HepG2 (cell line): ENCODE measurements around the gene NFILZ. TPM values are rescaled to one million over a fixed set of nuclear protein-coding genes. Genes with fewer than 3 reads are reported as not detected.

Experiments used
- BRCA1 ChIP-seq: sonication (generic); formaldehyde crosslinking; IDR thresholded peaks from 2 replicates; pipeline ENCODE4 v1.4.0; 2020; ENCODE audit warnings: missing genetic modification reagents
- CBX1 ChIP-seq: IDR thresholded peaks from one replicate; pipeline ENCODE4 v1.6.1; 2016; ENCODE audit warnings: antibody characterized with exemption, low read depth
- FOSL2 ChIP-seq: sonication (generic); formaldehyde crosslinking; IDR thresholded peaks from 2 replicates; pipeline ENCODE4 v1.4.0; 2020; ENCODE audit warnings: missing genetic modification reagents
- FOXC1 ChIP-seq: sonication (generic); formaldehyde crosslinking; IDR thresholded peaks from 2 replicates; pipeline ENCODE4 v1.8.0; 2022; ENCODE audit warnings: mild to moderate bottlenecking, missing genetic modification reagents, borderline replicate concordance
- HNRNPLL ChIP-seq: fragments of 200-400 bp; formaldehyde crosslinking; IDR thresholded peaks from 2 replicates; pipeline ENCODE4 v1.6.1; 2017; ENCODE audit warnings: mild to moderate bottlenecking, low read depth, low read length; ENCODE audit not compliant: poor library complexity, severe bottlenecking
- KAT8 ChIP-seq: IDR thresholded peaks from 2 replicates; pipeline ENCODE4 v1.6.1; 2016; ENCODE audit warnings: missing genetic modification reagents, missing compliant biosample characterization
- MAFG ChIP-seq: sonication (generic); formaldehyde crosslinking; IDR thresholded peaks from 2 replicates; pipeline ENCODE4 v1.5.1; 2020; ENCODE audit warnings: mild to moderate bottlenecking, missing genetic modification reagents
- PRDM10 ChIP-seq: sonication (generic); formaldehyde crosslinking; IDR thresholded peaks from 2 replicates; pipeline ENCODE4 v1.4.0; 2020; ENCODE audit warnings: low read depth, missing genetic modification reagents
- TFAP4 ChIP-seq: sonication (generic); IDR thresholded peaks from 2 replicates; pipeline ENCODE4 v1.6.1; 2016; ENCODE audit warnings: low read depth, borderline replicate concordance
- ZFYVE20 ChIP-seq: sonication (generic); formaldehyde crosslinking; IDR thresholded peaks from 2 replicates; pipeline ENCODE4 v1.8.0; 2023; ENCODE audit warnings: low read depth, mild to moderate bottlenecking, moderate library complexity, missing genetic modification reagents, borderline replicate concordance
- ZNF407 ChIP-seq: sonication (generic); formaldehyde crosslinking; IDR thresholded peaks from one replicate; pipeline ENCODE4 v1.5.1; 2020; ENCODE audit warnings: mild to moderate bottlenecking, missing genetic modification reagents; ENCODE audit errors: not compliant biosample characterization
- ZNF430 ChIP-seq: sonication (generic); formaldehyde crosslinking; IDR thresholded peaks from 2 replicates; pipeline ENCODE4 v1.9.0; 2021; ENCODE audit warnings: mild to moderate bottlenecking, missing genetic modification reagents
- ZNF512B ChIP-seq: sonication (generic); formaldehyde crosslinking; IDR thresholded peaks from 2 replicates; pipeline ENCODE4 v1.5.1; 2020; ENCODE audit warnings: missing genetic modification reagents, mild to moderate bottlenecking, borderline replicate concordance
- polyA plus RNA-seq, 8 experiments: library from polyadenylated mRNA; depleted of rRNA in 3 of 8; stranded (reverse) in 7 of 8; unstranded in 1 of 8; fragments of >200 nt; fragmentation: Illumina TruSeq in 4 of 8; extraction: Trizol in 4 of 8; gene quantifications; 2 replicates each; pipeline versions ENCODE4 v1.2.1 to v1.2.3, GENCODE V29; 2011 to 2016; ENCODE audit warnings: low read depth in 4 of 8, missing spikeins in 1 of 8, mixed read lengths in 1 of 8; ENCODE audit not compliant: insufficient read depth in 1 of 8
- total RNA-seq, 5 experiments: library from RNA; depleted of rRNA; stranded (reverse); fragments of >200 nt; fragmentation: Illumina TruSeq; extraction: Trizol; gene quantifications; 2 replicates each; pipeline ENCODE4 v1.2.3, GENCODE V29; 2016; ENCODE audit warnings: low read depth in 1 of 5

The NFILZ gene
- total and polyA plus RNA-seq, 2 of the 13 experiments (the other 11 are each of a cell fraction or from before 2014, with no cell fraction given), result not detected

GRCh38 chr19:8580710-8581281 is 49.6 kb upstream of the NFILZ start (continued):
- TF ChIP-seq ZNF407 (CRISPR knock-in tag) (no peak), TFAP4 (peak; percentile 83; the same call in 1 of the 2 replicates), FOXC1 (no peak), FOSL2 (CRISPR knock-in tag) (peak; percentile 27; the same call in 1 of the 2 replicates), PRDM10 (CRISPR knock-in tag) (no peak), HNRNPLL (peak; percentile 37), BRCA1 (CRISPR knock-in tag) (no peak), ZNF512B (CRISPR knock-in tag) (no peak), KAT8 (CRISPR knock-in tag) (peak; percentile 56; the same call in 1 of the 2 replicates), CBX1 (no peak), ZFYVE20 (no peak), ZNF430 (no peak), MAFG (CRISPR knock-in tag) (no peak)
